Adipocyte (in vitro differentiated cells): ENCODE results near the gene PLEKHM3.
"Not testable (repeated sequence)": the region's sequence is repeated elsewhere in the genome, so short reads cannot be mapped to it uniquely, and the experiment has no call there.

ENCODE experiments used
- DNase-seq: peaks from one replicate; pipeline ENCODE4 v3.0.0-alpha.2; 2015; ENCODE audit warnings: low read depth
- H3K27me3 ChIP-seq: replicated peaks from 2 replicates; pipeline ENCODE4 v1.7.0; 2013; ENCODE audit warnings: mild to moderate bottlenecking, low read length, moderate library complexity; ENCODE audit not compliant: control insufficient read depth, insufficient read depth
- H3K36me3 ChIP-seq: 2 replicates; pipeline ENCODE4 v1.7.0; 2013; ENCODE audit warnings: low read length, mild to moderate bottlenecking, moderate library complexity; ENCODE audit not compliant: control insufficient read depth, insufficient read depth, severe bottlenecking
- H3K4me1 ChIP-seq: 2 replicates; pipeline ENCODE4 v1.7.0; 2013; ENCODE audit warnings: mild to moderate bottlenecking, low read length, moderate library complexity; ENCODE audit not compliant: control insufficient read depth, insufficient read depth
- H3K4me3 ChIP-seq: 2 replicates; pipeline ENCODE4 v1.7.0; 2013; ENCODE audit warnings: mild to moderate bottlenecking, low read length, moderate library complexity
- H3K9ac ChIP-seq: 2 replicates; pipeline ENCODE4 v1.7.0; 2013; ENCODE audit warnings: mild to moderate bottlenecking, low read length, moderate library complexity
- H3K9me3 ChIP-seq: 2 replicates; pipeline ENCODE4 v1.7.0; 2013; ENCODE audit warnings: mild to moderate bottlenecking, low read length, moderate library complexity; ENCODE audit not compliant: control insufficient read depth

Gene PLEKHM3

DNA sequence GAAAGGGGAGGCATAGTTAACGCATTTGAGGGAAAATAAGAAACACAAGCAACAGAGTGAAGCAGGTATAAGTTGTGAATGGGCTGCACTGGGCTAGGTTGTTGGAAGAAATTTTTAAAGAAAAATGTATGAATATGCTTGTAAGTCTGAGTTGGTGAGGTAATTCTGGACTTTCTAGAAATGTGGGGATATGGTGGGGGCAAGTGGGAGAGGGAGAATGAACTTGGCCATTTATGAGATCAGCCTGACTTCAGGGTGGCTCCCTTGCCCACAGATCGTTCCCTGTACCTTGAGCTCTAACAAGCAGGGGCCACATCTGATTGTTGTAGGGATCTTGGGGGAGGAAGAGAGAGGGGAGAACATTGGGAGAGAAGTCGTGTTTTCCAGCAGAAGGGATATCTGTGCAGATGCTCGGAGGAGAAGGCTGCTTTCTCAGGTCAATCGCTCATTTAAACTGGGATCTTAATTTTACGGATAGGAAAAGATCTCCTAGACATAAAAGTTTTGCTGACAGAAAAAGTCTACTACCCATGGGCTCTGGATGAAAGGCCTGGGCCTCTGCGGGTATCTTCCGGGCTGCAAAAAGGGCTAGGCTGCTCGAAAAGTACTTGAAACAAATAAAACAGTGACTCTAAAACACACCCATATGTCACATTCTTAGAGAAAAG, 213.1 kb downstream of the PLEKHM3 start:
- Histone ChIP-seq H3K4me3 (no peak overlapping the region), H3K36me3 (no peaks in the 10 kb centered on the region), H3K4me1 (no peaks in the 10 kb centered on the region), H3K9me3 (no peaks in the 10 kb centered on the region), H3K27me3 (no peaks in the 10 kb centered on the region), H3K9ac (no peak overlapping the region)
- no peak for DNase-seq

DNA sequence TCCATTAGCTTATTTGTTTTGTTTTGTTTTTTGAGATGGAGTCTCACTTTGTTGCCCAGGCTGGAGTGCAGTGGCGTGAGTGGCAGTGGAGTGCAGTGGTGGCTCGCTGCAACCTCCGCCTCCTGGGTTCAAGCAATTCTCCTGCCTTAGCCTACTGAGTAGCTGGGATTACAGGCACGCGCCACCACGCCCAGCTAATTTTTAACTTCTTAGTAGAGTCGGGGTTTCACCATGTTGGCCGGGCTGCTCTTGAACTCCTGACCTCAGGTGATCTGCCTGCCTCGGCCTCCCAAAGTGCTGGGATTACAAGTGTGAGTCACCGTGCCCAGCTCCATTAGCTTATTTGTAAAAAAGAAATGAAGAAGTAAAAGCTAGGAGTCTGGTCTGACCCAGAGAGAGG, 213.7 kb downstream of the PLEKHM3 start:
- not testable (repeated sequence) for H3K9ac ChIP-seq, H3K4me3 ChIP-seq, H3K4me1 ChIP-seq, H3K9me3 ChIP-seq, H3K27me3 ChIP-seq, DNase-seq, H3K36me3 ChIP-seq

- peak overlapping the region; percentile 25 for H3K4me3 ChIP-seq
- H3K4me1 ChIP-seq, result peaks cover 10% of the 10 kb centered on the region
- no peaks in the 10 kb centered on the region for H3K9me3 ChIP-seq
- H3K27me3 ChIP-seq, result no peaks in the 10 kb centered on the region
- DNase-seq, result no peak
- no peak overlapping the region for H3K9ac ChIP-seq
- H3K36me3 ChIP-seq, result no peaks in the 10 kb centered on the region
Measured at GRCh38 chr2:207810200-207810788, 215.0 kb downstream of the PLEKHM3 start.

DNA sequence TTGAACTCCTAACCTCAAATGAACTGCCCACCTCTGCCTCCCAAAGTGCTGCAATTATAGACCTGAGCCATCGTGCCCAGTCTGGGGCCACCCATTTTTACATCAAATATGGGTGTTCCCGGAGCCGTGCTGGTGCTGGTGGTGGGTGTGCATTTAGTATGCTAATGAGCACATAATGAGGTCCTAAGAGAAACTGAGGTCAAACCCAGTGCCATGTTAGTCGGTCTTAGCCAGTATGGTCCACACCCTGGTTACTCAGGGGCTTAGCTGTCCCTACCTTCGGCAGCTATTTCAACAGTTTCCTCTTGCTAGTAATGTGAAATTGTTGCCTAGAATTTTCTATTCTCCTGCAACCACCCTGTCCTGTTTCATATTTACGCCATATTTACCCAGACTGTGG, 217.2 kb downstream of the PLEKHM3 start:
- Histone ChIP-seq H3K9ac (no peak overlapping the region), H3K9me3 (no peaks in the 10 kb centered on the region), H3K4me3 (no peak overlapping the region), H3K4me1 (peaks cover 16% of the 10 kb centered on the region), H3K27me3 (no peaks in the 10 kb centered on the region), H3K36me3 (no peaks in the 10 kb centered on the region)
- DNase-seq, result no peak

- H3K9me3 ChIP-seq, result no peaks in the 10 kb centered on the region
- no peak overlapping the region for H3K9ac ChIP-seq
- no peak overlapping the region for H3K4me3 ChIP-seq
- no peak for DNase-seq
- H3K4me1 ChIP-seq, result peaks cover 16% of the 10 kb centered on the region
- no peaks in the 10 kb centered on the region for H3K27me3 ChIP-seq
- no peaks in the 10 kb centered on the region for H3K36me3 ChIP-seq
Measured at GRCh38 chr2:207807516-207807915, 217.8 kb downstream of the PLEKHM3 start.

DNA sequence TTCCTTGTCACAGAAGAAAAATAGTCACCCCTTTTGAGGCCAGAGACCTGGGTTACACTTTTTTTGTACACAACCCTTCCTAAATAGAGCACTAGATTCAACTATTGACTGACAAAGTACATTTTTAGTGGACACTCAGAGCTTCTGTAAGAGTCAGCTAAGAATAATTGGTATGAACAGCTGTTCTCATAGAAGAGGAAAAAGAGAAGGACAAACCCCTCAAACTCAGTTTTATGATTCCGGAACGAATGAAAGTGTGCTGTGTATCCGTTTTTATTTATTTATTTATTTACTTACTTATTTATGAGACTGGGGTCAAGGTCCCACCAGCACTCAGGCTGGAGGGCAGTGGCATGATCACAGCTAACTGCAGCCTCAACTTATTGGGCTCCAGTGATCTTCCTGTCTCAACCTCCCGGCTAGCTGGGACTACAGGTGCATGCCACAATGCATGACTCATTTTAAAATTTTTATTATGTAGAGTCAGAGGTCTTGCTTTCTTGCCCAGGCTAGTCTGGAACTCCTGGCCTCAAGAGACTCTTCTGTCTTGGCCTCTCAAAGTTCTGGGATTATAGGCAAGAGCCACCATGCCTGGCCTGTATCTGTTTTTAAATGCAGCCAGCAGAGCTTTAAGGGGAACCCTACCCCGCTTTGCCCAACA, 219.6 kb downstream of the PLEKHM3 start:
- Histone ChIP-seq H3K27me3 (no peaks in the 10 kb centered on the region), H3K9me3 (no peaks in the 10 kb centered on the region), H3K36me3 (no peaks in the 10 kb centered on the region), H3K4me3 (no peak overlapping the region), H3K9ac (no peak overlapping the region), H3K4me1 (peaks cover 16% of the 10 kb centered on the region)
- DNase-seq, result no peak

GRCh38 chr2:207802650-207803049, 222.7 kb downstream of the PLEKHM3 start:
- Histone ChIP-seq H3K36me3 (no peaks in the 10 kb centered on the region), H3K27me3 (no peaks in the 10 kb centered on the region), H3K9ac (no peak overlapping the region), H3K9me3 (no peaks in the 10 kb centered on the region), H3K4me3 (no peak overlapping the region), H3K4me1 (peaks cover 16% of the 10 kb centered on the region)
- no peak for DNase-seq

GRCh38 chr2:207801259-207801658, 224.1 kb downstream of the PLEKHM3 start:
- no peaks in the 10 kb centered on the region for H3K27me3 ChIP-seq
- no peak overlapping the region for H3K9ac ChIP-seq
- no peak overlapping the region for H3K4me3 ChIP-seq
- DNase-seq, result no peak
- H3K9me3 ChIP-seq, result no peaks in the 10 kb centered on the region
- H3K36me3 ChIP-seq, result no peaks in the 10 kb centered on the region
- peaks cover 26% of the 10 kb centered on the region for H3K4me1 ChIP-seq

- Histone ChIP-seq H3K4me1 (peaks cover 18% of the 10 kb centered on the region), H3K9me3 (no peaks in the 10 kb centered on the region), H3K27me3 (no peaks in the 10 kb centered on the region), H3K36me3 (no peaks in the 10 kb centered on the region), H3K9ac (no peak overlapping the region), H3K4me3 (no peak overlapping the region)
- DNase-seq, result peak; percentile 24
Measured at GRCh38 chr2:207796585-207797350, 228.6 kb downstream of the PLEKHM3 start.

DNA sequence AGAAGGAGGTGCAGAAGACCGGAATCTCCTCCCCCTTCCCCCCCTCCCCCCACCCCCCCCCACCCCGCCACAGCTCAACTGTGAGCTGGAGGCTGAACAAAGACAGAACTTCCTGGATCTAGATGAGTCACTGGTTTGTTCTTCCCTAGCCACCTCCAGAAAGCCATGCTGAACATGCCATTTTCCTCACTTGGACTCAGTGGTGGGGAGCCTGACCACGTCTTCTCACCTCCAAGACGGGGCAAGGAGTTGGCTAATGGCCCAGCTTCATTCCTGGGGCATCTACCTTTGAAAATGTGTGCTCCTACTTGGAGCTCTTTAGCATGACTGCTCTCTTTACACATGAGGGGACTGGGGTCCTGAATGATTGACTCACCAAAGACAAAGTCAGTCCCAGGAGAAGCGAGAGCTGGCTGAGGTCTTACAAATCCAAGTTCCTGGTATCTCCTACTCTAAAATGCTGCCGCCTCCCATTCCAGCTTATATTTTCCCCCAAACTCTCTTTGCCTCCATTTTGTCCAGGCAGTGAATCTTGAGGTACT, 233.0 kb downstream of the PLEKHM3 start:
- Histone ChIP-seq H3K27me3 (no peaks in the 10 kb centered on the region), H3K9ac (no peak overlapping the region), H3K4me1 (peaks cover 23% of the 10 kb centered on the region), H3K9me3 (no peaks in the 10 kb centered on the region), H3K4me3 (no peak overlapping the region), H3K36me3 (no peaks in the 10 kb centered on the region)
- peak; percentile 40 for DNase-seq
